ENCODE data around the gene EEF1A2.

Gene EEF1A2

DNA sequence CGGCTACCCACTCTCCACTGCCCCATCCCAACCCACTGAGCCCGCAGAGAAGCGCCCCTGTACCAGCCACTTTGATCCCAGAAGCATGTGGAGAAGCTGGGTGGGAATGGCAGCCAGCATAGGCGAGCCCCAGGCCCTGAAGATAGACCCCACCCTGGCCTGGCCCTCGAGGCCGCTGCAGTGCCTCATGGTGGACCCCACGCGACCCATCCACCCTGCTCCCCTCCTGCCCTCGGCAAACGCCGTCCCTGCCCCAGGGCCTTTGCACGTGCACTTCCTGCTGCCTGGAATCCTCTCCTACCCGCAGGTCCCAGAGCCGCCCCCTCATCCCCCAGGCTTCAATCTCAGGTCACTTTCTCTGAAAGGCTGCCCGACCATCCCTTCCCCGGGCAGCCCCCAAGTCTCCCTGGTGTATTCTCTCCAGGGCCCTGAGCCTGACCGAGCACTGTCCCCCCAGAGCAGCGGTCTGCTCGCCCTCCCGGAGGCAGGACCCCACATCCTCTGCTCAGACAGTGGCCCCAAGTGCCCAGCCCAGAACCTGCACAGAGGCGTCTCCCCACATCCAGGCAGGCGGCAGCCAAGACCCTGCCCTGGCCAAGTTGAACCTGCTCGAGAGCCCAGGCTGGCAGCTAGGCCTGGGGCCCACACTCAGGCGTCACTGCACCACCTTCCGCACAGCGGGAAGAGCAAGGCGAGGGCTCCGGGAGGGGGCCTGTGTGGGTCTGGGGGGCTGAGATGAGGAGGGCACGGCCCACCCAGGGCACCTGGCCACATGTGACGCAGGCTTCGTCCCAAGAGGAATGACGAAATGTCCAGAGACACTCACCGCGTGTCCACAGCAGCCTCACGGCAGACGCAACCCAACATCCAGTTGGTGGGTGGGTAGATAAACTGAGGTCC is 40.5 kb downstream of the EEF1A2 start:
- no peak overlapping the region for H3K23ac ChIP-seq (ENCODE audit: low read length)
- H3K56ac ChIP-seq (ENCODE audit: low read length) = no peak overlapping the region
- H3K4me2 ChIP-seq (ENCODE audit: low read length) = no peak overlapping the region
- peaks cover 6% of the 10 kb centered on the region for H3K79me2 ChIP-seq (ENCODE audit: control insufficient read depth, insufficient read depth, low read length)
- no peak overlapping the region for H2BK15ac ChIP-seq (replicated peaks; ENCODE audit: low read depth)
- no peak overlapping the region for H4K5ac ChIP-seq (ENCODE audit: low read length)
- peaks cover 13% of the 10 kb centered on the region for H3K79me1 ChIP-seq (ENCODE audit: low read length)
- no peak overlapping the region for H3K18ac ChIP-seq (ENCODE audit: low read length)
- H3K27me3 ChIP-seq (ENCODE audit: insufficient read depth, low read length, poor library complexity) = no peaks in the 10 kb centered on the region
- H3K4me1 ChIP-seq (ENCODE audit: control insufficient read depth, low read depth, low read length) = peaks cover 9% of the 10 kb centered on the region
- no peak overlapping the region for H2BK5ac ChIP-seq (ENCODE audit: low read length)
- H2BK120ac ChIP-seq (ENCODE audit: low read depth, low read length) = no peak overlapping the region
- H3K27ac ChIP-seq (ENCODE audit: low read depth, low read length) = no peak overlapping the region
- no peak overlapping the region for H4K8ac ChIP-seq (ENCODE audit: low read depth, low read length)
- H3K4ac ChIP-seq (ENCODE audit: low read depth, low read length) = no peak overlapping the region
- no peaks in the 10 kb centered on the region for H3K36me3 ChIP-seq (ENCODE audit: control insufficient read depth, insufficient read depth, low read length)
- no peak overlapping the region for H3K4me3 ChIP-seq (ENCODE audit: low read length)
- H2AK5ac ChIP-seq (ENCODE audit: low read length) = no peak overlapping the region
- no CpG with 5 or more reads among the region's 36 CpGs for WGBS (ENCODE audit: extremely low coverage, insufficient coverage, low lambda C conversion rate)
- no peak overlapping the region for H3K9ac ChIP-seq (ENCODE audit: low read length)
- DNase-seq = no peak

DNA sequence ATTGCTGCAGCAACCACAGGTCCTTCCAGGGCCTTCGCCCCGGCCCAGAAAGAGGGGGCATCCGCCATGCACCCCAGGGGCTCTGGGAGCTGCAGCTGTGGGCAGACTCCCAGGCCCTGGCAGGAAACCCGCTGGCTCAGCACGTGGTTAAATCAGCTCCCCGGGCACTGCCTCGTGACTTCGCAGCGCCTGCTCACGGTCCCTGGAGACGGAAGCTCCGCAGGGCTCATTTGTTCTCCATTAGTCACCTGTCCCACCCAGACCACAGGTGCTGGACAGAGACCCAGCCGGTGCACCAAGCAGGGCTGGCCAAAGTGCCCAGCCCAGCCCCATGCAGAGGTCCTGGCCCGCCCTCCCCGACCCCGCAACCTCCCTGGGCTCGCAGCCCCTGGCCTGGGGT is 41.1 kb downstream of the EEF1A2 start:
- no CpG with 5 or more reads among the region's 17 CpGs for WGBS (ENCODE audit: extremely low coverage, insufficient coverage, low lambda C conversion rate)
- H3K79me2 ChIP-seq (ENCODE audit: control insufficient read depth, insufficient read depth, low read length) = peaks cover 6% of the 10 kb centered on the region
- H3K56ac ChIP-seq (ENCODE audit: low read length) = no peak overlapping the region
- no peak overlapping the region for H2BK15ac ChIP-seq (replicated peaks; ENCODE audit: low read depth)
- peaks cover 13% of the 10 kb centered on the region for H3K79me1 ChIP-seq (ENCODE audit: low read length)
- H3K27ac ChIP-seq (ENCODE audit: low read depth, low read length) = no peak overlapping the region
- no peak overlapping the region for H3K4me3 ChIP-seq (ENCODE audit: low read length)
- H2AK5ac ChIP-seq (ENCODE audit: low read length) = no peak overlapping the region
- no peaks in the 10 kb centered on the region for H3K36me3 ChIP-seq (ENCODE audit: control insufficient read depth, insufficient read depth, low read length)
- no peak overlapping the region for H4K5ac ChIP-seq (ENCODE audit: low read length)
- H3K4ac ChIP-seq (ENCODE audit: low read depth, low read length) = no peak overlapping the region
- H3K4me1 ChIP-seq (ENCODE audit: control insufficient read depth, low read depth, low read length) = peaks cover 9% of the 10 kb centered on the region
- H3K18ac ChIP-seq (ENCODE audit: low read length) = no peak overlapping the region
- no peak overlapping the region for H3K23ac ChIP-seq (ENCODE audit: low read length)
- H4K8ac ChIP-seq (ENCODE audit: low read depth, low read length) = no peak overlapping the region
- no peak overlapping the region for H3K4me2 ChIP-seq (ENCODE audit: low read length)
- no peak overlapping the region for H2BK5ac ChIP-seq (ENCODE audit: low read length)
- no peaks in the 10 kb centered on the region for H3K27me3 ChIP-seq (ENCODE audit: insufficient read depth, low read length, poor library complexity)
- no peak overlapping the region for H2BK120ac ChIP-seq (ENCODE audit: low read depth, low read length)
- DNase-seq = no peak
- no peak overlapping the region for H3K9ac ChIP-seq (ENCODE audit: low read length)

DNA sequence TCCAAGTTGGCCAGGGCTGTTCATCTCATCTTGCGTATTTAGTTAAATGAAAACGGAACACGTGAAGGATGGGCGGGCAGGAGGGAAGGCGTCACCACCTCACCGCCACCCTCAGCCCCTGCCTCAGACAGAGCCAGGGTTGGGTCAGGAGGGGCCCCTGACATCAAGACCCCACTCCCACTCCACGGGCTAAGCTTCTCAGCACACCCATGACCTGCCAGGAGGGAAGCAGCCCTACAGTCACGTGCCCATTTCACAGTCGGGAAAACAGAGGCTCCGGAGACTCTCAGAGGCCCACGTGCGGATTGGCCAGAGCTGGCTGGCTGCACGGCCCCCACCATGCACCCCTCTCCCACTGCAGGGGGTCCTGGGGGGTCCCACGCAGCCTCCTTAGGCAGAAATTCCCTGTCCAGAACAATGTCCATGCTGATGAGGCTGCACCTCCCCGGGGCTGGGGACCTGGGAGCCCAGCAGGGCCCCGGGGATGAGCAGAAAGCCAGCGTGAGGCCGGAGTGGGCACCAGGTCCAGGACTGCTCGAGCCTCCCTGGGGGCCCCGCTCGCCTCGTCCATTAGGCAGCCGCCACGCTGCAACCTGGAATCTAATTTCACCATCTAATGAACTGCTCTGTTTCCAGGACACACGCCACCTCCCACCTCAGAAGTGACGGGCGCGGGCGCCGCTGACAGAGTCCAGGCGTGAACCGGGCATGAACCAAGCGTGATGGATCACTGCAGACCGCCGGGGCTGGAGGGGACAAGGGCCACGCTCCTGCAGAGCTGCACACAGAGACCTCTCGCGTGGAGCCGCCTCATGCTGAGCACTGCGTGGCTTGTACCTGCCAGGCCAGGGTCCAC is 42.2 kb downstream of the EEF1A2 start:
- no peak overlapping the region for H4K8ac ChIP-seq (ENCODE audit: low read depth, low read length)
- H3K79me2 ChIP-seq (ENCODE audit: control insufficient read depth, insufficient read depth, low read length) = peaks cover 4% of the 10 kb centered on the region
- no peak overlapping the region for H3K27ac ChIP-seq (ENCODE audit: low read depth, low read length)
- H2BK120ac ChIP-seq (ENCODE audit: low read depth, low read length) = no peak overlapping the region
- H3K4ac ChIP-seq (ENCODE audit: low read depth, low read length) = no peak overlapping the region
- peaks cover 15% of the 10 kb centered on the region for H3K79me1 ChIP-seq (ENCODE audit: low read length)
- H3K4me2 ChIP-seq (ENCODE audit: low read length) = no peak overlapping the region
- H3K9ac ChIP-seq (ENCODE audit: low read length) = no peak overlapping the region
- H3K4me1 ChIP-seq (ENCODE audit: control insufficient read depth, low read depth, low read length) = peaks cover 9% of the 10 kb centered on the region
- no peak overlapping the region for H3K23ac ChIP-seq (ENCODE audit: low read length)
- H4K5ac ChIP-seq (ENCODE audit: low read length) = no peak overlapping the region
- H3K4me3 ChIP-seq (ENCODE audit: low read length) = no peak overlapping the region
- DNase-seq = no peak
- no peak overlapping the region for H2BK15ac ChIP-seq (replicated peaks; ENCODE audit: low read depth)
- WGBS (ENCODE audit: extremely low coverage, insufficient coverage, low lambda C conversion rate) = no CpG with 5 or more reads among the region's 40 CpGs
- H3K56ac ChIP-seq (ENCODE audit: low read length) = no peak overlapping the region
- no peaks in the 10 kb centered on the region for H3K27me3 ChIP-seq (ENCODE audit: insufficient read depth, low read length, poor library complexity)
- H3K18ac ChIP-seq (ENCODE audit: low read length) = no peak overlapping the region
- no peaks in the 10 kb centered on the region for H3K36me3 ChIP-seq (ENCODE audit: control insufficient read depth, insufficient read depth, low read length)
- no peak overlapping the region for H2BK5ac ChIP-seq (ENCODE audit: low read length)
- no peak overlapping the region for H2AK5ac ChIP-seq (ENCODE audit: low read length)

DNA sequence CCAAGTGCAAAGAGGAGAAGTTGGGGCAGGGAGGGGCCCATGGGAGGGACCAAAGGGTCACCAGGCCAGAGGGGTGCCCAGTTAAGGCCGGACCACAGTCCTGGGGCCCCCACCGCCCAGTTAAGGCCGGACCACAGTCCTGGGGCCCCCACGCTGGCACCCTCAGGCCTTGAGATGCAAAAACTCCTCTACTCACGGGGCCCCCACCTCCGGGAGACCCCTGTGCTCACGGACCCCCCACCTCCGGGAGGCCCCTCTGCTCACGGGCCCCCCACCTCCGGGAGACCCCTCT is 43.4 kb downstream of the EEF1A2 start:
- no peaks in the 10 kb centered on the region for H3K36me3 ChIP-seq (ENCODE audit: control insufficient read depth, insufficient read depth, low read length)
- H3K79me1 ChIP-seq (ENCODE audit: low read length) = peaks cover 13% of the 10 kb centered on the region
- H3K4ac ChIP-seq (ENCODE audit: low read depth, low read length) = no peak overlapping the region
- H3K18ac ChIP-seq (ENCODE audit: low read length) = no peak overlapping the region
- H2BK15ac ChIP-seq (replicated peaks; ENCODE audit: low read depth) = no peak overlapping the region
- H3K4me1 ChIP-seq (ENCODE audit: control insufficient read depth, low read depth, low read length) = peaks cover 9% of the 10 kb centered on the region
- no peak overlapping the region for H3K4me2 ChIP-seq (ENCODE audit: low read length)
- H2BK5ac ChIP-seq (ENCODE audit: low read length) = no peak overlapping the region
- H3K79me2 ChIP-seq (ENCODE audit: control insufficient read depth, insufficient read depth, low read length) = peaks cover 4% of the 10 kb centered on the region
- no peak for DNase-seq
- H3K27ac ChIP-seq (ENCODE audit: low read depth, low read length) = no peak overlapping the region
- no peak overlapping the region for H3K23ac ChIP-seq (ENCODE audit: low read length)
- H3K27me3 ChIP-seq (ENCODE audit: insufficient read depth, low read length, poor library complexity) = no peaks in the 10 kb centered on the region
- no peak overlapping the region for H4K8ac ChIP-seq (ENCODE audit: low read depth, low read length)
- H4K5ac ChIP-seq (ENCODE audit: low read length) = no peak overlapping the region
- H3K56ac ChIP-seq (ENCODE audit: low read length) = peak overlapping the region; percentile 56
- peak overlapping the region; percentile 38 for H2AK5ac ChIP-seq (ENCODE audit: low read length)
- no CpG with 5 or more reads among the region's 10 CpGs for WGBS (ENCODE audit: extremely low coverage, insufficient coverage, low lambda C conversion rate)
- no peak overlapping the region for H3K9ac ChIP-seq (ENCODE audit: low read length)
- no peak overlapping the region for H3K4me3 ChIP-seq (ENCODE audit: low read length)
- no peak overlapping the region for H2BK120ac ChIP-seq (ENCODE audit: low read depth, low read length)

DNA sequence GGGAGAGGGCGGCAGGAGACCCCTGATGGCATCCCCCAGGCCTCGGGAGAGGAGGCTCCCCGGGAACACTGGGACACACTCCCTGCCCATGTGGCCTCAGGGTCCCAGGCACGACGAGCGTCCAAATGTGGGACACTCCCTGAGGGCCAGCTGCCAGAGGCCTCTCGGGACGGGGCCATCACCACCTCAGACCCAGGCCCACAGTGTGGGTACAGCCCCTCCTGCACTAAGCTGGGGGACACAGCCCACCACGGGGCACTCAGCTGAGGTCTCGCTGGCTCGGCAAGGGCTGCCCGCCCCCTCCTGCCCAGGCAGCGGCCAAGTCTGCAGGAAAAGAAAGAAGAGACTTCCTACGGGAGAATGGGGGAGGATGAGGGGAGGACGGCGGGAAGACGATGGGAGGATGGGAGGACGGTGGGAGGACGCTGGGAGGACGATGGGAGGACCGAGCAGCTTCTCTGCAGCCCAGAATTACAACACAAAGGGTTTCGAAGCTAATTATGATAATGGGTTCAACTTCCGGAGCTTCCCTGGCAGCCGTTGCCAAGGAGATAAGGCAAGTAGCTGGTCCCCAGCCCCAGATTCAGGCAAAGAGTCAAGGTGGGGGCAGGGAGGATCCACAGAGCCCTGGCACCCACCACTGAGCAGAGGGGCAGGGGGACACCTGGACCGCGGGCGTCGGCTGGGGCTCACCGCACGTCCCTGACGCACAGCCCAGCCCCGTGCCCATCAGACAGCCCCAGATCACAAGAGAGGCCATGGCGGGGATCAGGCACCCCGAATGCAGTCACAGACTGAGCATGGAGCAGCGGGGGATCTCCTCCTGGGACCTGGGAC is 43.9 kb downstream of the EEF1A2 start:
- peak overlapping the region; percentile 66 for H3K23ac ChIP-seq (ENCODE audit: low read length)
- DNase-seq = peak; percentile 80
- no peak overlapping the region for H4K5ac ChIP-seq (ENCODE audit: low read length)
- peaks cover 9% of the 10 kb centered on the region for H3K4me1 ChIP-seq (ENCODE audit: control insufficient read depth, low read depth, low read length)
- 100% methylated on average over 3 of the region's 35 CpGs for WGBS (ENCODE audit: extremely low coverage, insufficient coverage, low lambda C conversion rate)
- no peak overlapping the region for H3K4me3 ChIP-seq (ENCODE audit: low read length)
- H4K8ac ChIP-seq (ENCODE audit: low read depth, low read length) = no peak overlapping the region
- H3K27me3 ChIP-seq (ENCODE audit: insufficient read depth, low read length, poor library complexity) = no peaks in the 10 kb centered on the region
- H3K79me2 ChIP-seq (ENCODE audit: control insufficient read depth, insufficient read depth, low read length) = peaks cover 4% of the 10 kb centered on the region
- H2AK5ac ChIP-seq (ENCODE audit: low read length) = peak overlapping the region; percentile 82
- no peaks in the 10 kb centered on the region for H3K36me3 ChIP-seq (ENCODE audit: control insufficient read depth, insufficient read depth, low read length)
- no peak overlapping the region for H3K18ac ChIP-seq (ENCODE audit: low read length)
- H3K9ac ChIP-seq (ENCODE audit: low read length) = peak overlapping the region; percentile 36
- H3K79me1 ChIP-seq (ENCODE audit: low read length) = peaks cover 13% of the 10 kb centered on the region
- H3K4ac ChIP-seq (ENCODE audit: low read depth, low read length) = no peak overlapping the region
- peak overlapping the region; percentile 63 for H2BK5ac ChIP-seq (ENCODE audit: low read length)
- no peak overlapping the region for H2BK120ac ChIP-seq (ENCODE audit: low read depth, low read length)
- peak overlapping the region; percentile 76 for H3K56ac ChIP-seq (ENCODE audit: low read length)
- no peak overlapping the region for H3K27ac ChIP-seq (ENCODE audit: low read depth, low read length)
- H3K4me2 ChIP-seq (ENCODE audit: low read length) = no peak overlapping the region
- H2BK15ac ChIP-seq (replicated peaks; ENCODE audit: low read depth) = no peak overlapping the region
